GOT3 (cell line): ENCODE data around the gene HDDC2.
"Not testable (repeated sequence)": the region's sequence is repeated elsewhere in the genome, so short reads cannot be mapped to it uniquely, and the experiment has no call there.

Experiments used
- DNase-seq: peaks from one replicate; lab custom pipeline; 2025; ENCODE audit warnings: mixed read lengths; lab: John Stamatoyannopoulos, UW

HDDC2 gene

DNA sequence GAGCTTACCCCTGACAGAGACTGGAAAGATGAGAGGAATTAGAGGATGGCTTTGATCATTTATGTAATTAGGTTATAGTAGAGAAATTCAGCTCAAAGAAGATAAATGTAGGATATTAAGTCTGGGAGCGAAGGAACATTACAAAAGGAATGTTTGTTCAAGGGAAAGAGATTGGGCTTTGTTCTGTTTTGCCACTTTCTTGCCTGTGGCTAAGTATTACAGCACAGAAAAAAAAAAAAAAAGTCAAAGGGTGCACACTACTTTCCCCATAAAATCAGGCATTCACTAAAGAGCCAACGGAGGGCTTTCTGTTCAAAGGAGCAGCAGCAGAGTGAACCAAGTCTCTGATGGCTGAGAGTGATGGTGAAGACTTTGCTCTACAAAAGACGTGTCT, 5.0 kb upstream of the HDDC2 start:
- no peak for DNase-seq

DNA sequence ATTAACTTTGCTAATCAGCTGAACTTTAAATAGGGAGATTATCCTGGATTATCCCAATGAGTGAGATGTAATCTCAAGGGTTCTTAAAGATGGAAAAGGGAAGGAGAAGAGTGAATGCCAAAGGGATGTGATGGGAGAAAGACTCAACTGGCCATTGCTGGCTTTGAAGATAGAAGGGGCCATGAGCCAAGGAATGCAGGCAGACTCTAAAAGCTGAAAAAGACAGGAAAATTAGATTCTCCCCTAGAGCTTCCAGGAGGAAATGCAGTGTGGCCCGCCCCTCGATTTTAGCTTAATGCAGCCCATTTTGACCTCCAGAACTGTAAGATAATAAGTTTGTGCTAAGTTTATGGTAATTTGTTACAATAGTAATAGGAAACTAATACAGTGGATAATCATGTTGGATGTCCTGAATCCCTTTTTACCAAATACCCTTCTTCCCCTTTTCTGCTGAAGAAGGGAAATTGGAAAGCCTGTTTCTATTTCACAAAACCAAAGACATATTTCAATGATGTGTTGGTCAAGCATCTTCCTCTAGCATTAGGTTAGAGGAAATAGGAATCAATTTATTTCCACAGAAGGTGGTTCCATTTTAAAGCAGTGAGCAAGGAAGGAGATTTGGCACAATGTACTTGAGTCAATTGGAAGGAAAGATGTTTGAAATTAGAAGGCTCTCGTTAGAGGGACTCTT, 3.3 kb upstream of the HDDC2 start:
- DNase-seq = no peak

DNA sequence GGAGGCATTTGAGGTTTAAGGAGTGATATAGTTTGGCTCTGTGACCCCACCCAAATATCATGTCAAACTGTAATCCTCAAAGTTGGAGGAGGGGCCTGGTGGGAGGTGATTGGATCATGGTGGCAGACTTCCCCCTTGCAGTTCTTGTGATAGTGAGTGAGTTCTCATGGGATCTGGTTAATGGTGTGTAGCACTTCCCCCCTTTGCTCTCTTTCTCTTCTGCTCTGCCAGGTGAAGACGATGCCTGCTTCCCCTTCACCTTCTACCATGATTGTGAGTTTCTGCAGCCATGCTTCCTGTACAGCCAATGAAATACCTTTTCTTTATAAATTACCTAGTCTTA, 1.7 kb upstream of the HDDC2 start:
- DNase-seq = no peak

DNA sequence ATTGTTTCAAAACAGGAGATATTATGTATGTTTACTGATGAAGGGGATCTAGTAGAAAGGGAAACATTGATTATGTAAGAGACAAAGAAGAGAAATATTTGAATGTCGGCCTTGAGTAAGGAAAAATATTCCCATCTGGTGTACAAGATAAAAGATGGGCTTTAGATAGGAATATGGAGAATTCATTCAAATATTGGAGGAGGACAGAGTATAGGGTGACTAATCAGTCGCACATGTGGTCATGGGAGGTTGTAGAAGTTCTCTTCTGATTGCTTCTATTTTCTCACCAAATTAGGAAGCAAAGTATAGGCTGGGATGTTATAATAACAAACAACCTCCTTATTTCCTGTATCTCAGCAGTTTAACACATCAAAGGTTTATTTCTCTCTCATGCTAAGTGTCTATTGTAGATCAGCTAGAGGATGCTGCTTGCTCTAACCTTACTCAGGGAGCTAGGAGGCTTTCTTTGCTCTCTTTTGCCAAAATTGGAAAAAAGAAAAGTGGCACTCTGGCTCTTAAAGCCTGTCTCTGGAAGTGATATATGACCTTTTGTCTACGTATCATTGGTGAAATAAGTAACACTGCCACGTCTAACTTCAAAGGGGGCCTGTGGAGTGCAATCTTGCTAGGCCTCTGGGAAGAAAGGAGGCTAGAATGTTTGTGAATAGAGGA, 1.2 kb upstream of the HDDC2 start:
- DNase-seq = no peak

DNA sequence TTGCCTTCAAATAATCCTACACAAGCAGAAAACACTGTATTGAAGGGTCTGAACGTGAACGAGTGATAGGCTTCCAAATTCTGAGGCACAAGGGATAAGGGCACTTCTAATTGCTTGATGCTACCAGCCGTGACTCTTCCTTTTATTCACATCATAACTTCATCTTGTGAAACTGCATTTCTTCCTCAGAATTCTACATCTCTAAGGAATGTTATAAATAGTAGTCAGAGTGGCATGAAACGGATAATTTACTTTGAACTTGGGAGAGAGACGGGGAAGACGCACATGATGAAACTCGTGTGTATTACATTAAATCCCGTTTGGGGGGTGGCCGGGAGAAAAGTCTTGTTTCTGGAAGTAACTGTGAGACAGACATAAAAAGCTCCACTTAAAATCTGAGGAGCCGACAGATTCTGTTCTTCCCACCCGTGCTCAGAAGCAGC, 754 bp downstream of the HDDC2 start:
- DNase-seq = no peak

DNA sequence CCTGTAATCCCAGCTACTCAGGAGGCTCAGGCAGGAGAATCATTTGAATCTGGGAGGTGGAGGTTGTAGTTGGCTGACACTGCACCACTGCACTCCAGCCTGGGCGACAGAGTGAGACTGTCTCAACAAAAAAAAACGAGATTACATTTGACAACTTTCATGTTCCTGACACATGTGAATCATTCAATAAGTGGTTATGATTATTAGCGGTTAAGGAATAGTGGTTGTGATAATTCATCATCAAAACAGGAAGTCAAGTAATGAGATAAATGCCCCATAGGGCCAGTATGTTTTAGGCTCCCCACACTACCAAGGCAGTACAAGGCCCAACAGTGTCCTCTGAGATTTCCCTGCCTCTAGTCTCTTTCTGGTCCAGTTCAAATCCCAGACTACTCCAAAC, 2.5 kb downstream of the HDDC2 start:
- DNase-seq = no peak

DNA sequence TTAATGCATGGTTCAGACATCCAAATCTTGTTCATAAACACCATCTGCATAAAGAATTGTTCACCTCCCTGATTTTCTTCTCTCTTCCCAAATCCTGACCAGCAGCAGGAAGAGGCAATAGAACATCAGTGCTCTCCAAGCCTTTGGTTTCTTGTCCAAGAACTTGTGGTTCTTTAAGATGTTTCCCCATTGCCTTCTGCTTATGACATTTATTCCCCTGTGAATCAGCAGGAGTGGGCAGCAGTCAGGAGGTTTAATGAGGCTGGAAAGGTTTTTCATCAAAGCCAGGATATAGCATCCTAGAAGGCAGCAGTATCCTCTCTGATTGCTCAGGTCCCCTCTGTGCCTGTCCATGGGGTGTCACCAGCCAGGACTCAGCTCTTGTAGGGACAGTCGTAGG, 5.3 kb downstream of the HDDC2 start:
- no peak for DNase-seq

DNA sequence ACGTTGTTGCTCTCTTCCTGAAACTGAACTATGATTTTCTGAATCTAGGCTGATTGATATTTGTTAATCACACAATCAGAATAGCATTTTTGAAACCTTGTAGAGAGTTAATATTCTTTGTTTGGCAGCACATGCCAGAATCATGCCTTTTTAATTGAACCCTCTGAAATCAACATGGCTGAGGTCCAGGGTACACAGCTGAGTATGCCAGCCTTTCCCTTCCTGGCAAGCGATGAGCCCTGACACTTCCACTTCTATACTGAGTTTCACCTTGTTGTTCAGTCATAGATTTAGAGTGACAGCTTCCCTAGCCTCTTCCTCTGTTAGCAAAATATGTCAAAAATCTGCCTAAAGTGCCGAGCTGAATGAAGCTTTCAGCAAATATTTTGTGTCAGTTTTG, 6.8 kb downstream of the HDDC2 start:
- no peak for DNase-seq

DNA sequence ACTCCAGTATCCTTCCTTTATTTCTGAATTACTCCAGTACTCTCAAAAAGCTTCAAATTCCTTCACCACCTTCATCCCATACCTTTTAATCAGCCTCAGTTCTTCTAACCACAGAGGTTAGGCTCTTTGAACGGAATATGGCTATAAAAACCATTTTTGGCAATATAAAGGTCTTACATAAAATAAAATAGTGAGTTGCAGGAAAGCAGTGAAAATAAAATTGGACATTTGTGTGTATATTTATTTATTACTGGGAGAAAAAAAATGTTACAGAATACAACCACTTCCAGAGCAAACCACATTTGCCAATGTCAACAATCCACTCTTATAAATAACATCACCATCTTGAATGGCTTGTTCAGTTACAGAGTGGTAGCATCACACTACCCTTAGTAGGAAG, 7.7 kb downstream of the HDDC2 start:
- DNase-seq = no peak

DNA sequence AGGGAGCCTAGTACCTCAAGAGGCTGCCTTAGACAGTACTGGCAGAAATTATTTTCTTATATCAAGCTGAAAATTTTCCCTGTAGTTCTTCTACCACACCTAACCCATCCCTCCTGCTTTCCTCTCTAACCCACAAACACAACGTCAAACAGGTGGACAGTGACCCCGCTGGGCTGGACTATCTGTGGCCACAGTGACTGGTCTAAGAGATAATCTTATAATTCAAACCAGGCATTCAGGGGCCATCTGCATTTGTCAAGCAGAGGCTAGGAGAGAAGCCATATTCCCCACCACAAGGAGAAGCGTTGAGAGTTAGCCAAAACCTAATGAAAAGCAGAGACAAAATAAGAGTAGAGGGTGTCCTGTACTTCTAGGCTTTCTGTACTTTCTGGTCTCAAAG, 8.2 kb downstream of the HDDC2 start:
- DNase-seq = no peak

DNA sequence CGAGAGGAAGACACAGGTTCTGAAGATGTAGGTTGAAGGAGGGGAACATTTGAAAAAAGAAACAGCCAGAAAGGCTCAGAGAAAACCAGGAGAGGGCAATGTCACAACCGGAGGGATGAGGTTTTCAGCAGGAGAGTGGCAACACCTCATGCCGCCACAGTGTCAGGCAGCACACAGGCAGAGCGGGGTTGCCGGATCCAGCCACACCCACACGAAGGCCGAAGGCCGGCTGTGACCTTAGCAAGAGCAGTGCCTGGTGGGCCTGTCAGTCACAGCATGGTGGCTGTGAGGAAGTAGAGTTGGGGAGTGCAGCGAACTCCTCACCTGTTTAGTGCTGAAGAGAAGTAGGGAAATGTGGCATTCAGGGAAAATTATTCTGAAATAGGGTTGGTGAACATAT, 14.0 kb downstream of the HDDC2 start:
- no peak for DNase-seq

DNA sequence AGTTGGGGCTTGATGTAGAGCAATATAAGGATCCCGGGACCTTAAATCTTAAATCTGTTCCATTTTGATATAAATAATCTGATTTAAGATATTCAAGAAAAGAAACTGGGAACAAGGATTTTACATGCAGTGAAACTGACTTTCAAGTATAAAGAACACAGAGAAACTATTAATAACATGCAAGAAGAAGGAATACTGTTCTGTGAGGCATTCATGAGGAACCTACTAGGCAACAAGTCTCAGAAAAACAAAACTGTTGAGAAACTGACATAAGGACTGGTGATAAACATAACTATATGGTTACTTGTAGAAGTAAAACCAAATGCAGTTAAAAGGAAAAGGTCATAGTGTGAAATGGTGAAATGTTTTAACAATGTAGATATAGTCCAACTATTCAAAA, 15.8 kb downstream of the HDDC2 start:
- DNase-seq = no peak

DNA sequence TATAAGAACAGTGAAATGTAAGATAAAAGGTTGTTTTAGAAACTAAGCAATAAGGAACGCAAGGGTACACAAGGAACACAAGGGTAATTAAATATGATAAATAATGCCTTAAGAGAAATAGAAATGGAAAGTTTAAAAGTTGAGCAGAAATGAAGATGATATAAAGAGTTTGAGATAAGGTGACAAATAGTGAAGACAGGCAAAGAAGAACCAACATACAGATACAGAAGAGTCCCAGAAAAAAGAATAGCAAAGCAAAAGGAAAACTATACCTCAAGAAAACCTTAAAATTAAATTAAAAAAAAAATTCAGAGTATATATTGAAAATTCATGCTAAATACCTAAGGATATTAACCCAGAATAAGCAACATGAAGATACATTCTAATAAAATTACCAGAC, 16.4 kb downstream of the HDDC2 start:
- no peak for DNase-seq

DNA sequence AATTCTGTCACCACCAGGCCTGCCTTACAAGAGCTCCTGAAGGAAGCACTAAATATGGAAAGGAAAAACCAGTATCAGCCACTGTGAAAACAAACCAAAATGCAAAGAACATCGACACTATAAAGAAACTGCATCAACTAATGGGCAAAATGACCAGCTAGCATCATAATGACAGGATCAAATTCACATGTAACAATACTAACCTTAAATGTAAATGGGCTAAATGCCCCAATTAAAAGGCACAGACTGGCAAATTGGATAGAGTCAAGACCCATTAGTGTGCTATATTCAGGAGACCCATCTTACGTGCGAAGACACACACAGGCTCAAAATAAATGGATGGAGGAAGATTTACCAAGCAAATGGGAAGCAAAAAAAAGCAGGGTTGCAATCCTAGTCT, 19.3 kb downstream of the HDDC2 start:
- not testable (repeated sequence) for DNase-seq

DNA sequence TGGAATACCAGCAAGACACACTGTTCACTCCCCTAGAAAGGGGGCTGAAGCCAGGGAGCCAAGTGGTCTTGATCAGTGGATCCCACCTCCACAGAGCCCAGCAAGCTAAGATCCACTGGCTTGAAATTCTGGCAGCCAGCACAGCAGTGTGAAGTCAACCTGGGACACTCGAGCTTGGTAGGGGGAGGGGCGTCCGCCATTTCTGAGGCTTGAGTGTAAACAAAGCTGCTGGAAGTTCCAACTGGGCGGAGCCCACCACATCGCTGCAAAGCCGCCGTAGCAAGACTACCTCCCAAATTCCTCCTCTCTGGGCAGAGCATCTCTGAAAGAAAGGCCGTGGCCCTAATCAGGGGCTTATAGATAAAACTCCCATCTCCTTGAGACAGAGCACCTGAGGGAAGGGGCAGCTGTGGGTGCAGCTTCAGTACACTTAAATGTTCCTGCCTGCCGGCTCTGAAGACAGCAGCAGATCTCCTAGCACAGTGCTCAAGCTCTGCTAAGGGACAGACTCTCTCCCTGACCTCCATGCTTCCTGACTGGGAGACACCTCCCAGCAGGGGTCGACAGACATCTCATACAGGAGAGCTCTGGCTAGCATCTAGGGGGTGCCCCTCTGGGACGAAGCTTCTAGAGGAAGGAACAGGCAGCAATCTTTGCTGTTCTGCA, 21.3 kb downstream of the HDDC2 start:
- not testable (repeated sequence) for DNase-seq

DNA sequence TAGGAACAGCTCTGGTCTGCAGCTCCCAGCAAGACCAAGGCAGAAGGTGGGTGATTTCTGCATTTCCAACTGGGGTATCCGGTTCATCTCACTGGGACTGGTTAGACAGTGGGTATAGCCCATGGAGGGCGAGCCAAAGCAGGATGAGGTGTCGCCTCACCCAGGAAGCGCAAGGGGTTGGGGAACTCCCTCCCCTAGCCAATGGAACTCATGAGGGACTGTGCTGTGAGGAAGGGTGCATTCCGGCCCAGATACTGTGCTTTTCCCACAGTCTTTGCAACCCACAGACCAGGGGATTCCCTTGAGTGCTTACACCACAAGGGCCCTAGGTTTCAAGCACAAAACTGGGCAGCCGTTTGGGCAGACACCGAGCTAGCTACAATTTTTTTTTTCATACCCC, 21.8 kb downstream of the HDDC2 start:
- no peak for DNase-seq

DNA sequence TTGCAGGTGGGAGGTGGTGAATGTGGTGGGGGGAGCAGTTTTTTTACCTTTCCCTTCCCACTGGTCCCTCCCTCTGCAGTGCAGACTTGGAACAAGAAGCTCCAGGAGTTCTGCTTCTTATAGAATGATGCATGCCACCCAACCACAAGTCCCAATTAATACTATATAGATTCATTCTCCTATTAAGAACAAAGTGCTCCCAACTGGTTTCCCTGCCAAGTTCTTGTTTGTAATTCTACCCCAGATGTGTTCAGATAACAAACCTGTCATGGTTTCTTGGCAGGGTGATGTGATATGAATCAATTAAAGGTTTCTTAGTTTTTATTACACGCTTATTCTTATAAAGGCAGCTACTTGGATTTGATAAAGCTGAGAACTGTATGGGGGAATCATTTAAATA, 23.9 kb downstream of the HDDC2 start:
- DNase-seq = no peak

DNA sequence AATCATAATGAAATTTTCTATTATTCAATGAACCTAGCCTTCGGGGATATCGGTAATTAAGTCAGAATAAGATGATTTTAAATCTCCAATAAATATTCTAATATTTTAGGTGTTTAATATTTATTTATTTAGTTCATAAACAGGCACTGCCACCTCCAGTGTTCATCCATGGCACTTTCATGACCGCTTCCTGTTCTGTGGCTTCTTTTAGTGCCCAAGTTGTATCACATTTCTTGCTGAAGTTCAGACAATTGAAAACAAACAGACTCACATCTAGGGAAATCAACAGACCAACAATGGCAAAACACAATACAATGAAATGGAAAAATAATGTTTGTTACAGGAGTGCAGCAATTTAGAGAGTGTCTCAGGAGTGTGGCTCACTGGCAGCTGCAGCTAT, 26.0 kb downstream of the HDDC2 start:
- no peak for DNase-seq

DNA sequence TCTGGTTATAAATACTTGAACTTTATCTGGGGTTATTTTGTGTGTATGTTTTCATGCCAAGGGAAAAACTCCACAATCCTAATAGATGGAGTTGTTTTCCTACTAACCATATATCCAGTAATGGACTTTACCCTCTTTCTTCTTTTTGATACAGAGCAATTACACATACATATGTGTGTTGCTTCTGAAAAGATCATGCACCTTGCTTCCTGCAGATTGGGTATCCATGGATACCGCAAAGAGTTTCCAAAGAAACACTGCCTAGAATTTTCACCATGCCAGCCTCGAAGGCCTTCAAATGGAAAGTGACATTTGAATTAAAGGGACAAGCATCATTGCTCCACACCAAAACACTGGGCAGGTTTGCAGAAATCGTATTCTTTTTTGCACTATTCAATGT, 26.8 kb downstream of the HDDC2 start:
- no peak for DNase-seq

DNA sequence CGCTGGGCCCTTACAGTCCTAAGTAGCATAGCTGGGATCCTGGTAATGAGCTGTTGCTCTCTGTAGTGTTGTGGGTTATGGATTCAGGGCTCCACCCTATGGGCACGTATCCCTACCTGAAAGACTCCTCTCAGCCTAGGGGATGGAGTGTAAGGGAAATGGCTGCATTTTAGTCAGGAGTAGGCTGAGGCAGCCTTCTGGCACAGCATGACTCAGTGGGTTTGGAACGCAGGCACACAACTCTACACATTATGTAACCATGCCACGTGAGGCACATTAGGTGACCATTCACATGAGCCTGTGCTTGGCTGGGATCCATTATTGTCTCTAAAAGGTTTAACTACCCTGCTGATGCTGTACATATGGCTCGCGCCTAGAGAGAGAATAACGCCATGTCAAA, 27.8 kb downstream of the HDDC2 start:
- no peak for DNase-seq

DNA sequence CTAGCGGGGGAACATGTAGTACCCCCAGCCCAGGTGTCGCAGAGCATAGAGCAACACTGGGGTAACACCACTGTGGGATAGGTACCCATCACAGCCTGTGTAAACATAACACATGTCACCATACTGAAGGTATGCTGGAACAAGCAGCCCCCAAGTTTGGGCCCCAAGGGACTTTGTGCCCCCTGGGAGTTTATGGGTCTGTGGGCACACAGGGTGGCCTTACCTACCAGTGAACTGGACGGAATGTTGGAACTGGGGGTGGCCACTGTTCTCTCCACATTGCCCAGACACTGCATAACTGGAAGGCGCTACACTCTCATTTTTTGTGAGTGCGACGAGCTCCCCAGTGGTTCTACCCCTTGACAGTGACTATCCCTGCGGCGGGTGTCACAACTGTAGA, 28.5 kb downstream of the HDDC2 start:
- DNase-seq = no peak

DNA sequence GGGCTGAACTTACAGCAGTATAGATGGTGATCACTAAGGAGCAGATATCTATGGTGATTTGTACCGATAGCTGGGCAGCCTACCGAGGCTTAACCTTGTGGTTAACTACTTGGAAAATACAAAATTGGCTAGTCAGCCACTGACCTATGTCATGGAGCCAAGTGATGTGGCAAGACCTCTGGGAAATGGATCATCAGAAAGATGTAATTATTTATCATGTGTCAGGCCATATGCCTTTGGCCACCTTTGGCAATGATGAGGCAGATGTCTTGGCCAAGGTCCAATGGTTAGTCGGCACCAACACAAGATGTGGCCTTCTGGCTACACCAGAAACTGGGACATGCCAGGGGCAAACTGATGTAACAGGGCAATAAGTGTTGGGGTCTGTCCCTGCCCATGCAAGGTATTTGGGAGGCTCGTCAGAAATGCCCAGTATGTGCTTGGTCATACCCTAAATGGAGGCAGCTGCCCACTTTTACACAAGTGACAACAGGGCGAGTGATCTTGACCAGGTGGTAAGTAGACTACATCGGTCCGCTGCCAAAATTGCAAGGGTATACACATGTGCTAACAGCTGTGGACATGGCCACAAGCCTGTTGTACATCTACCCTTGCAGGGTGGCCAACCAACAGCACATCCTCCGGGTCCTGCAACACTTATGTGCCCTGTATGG, 30.1 kb downstream of the HDDC2 start:
- no peak for DNase-seq

DNA sequence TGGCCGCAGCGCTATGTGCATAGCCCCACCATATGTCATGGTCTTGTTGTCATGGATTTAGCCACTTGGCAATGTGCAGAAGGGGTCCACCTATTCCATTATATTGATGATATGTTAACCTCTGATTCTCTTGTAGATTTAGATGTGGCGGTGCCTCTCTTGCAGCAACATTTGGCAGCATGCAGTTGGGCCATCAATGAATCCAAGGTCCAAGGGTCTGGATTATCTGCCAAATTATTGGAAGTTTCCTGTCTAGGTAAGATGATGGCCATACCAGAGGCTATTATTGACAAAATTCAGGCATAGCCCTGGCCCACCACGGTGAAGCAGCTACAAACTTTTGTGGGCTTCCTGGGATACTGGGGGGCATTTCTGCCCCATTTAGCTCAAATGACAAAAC, 31.4 kb downstream of the HDDC2 start:
- DNase-seq = no peak
